LNCAP (cell line): ENCODE measurements around the gene AP3D1.

Experiments used
- TF ChIP-seq, protein P1 (sequence below): fragments of 450-650 bp; IDR thresholded peaks from 2 replicates; pipeline ENCODE4 v1.5.1; 2017; ENCODE audit warnings: mild to moderate bottlenecking

The AP3D1 gene

DNA sequence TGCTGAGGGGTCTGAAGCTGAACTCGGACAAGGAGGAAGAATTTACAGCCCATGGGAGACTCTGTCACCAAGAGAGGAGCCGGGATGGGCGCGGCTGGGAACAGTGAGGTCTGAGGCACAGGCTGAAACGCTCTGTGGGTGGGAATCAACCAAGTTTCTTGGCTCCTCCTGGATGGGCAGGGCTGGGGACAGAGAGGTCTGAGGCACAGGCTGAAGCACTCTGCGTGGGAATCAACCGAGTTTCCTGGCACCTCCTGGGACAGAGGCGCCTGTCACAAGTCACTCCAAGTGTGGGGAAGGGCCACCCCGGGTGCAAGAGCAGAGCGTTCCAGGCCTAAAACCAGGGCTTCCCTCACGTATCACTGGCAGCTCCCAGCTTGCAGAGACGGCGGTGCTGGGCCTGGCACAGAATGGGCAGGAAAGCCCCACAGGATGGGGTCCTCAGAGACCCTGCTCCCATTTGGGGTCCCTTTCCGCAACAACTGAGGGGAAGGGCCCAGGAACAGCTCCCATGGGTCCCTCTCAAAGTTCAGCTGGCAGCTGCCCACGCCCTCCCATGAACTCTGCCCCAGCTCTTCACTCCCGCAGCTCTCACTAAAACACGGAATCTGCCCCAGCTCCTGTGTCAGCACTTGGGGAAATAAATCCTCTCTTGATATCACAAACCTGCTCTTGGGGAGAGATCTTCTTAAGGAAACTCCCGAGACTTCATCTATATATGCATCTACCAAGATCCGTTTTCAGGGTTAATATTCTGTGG lies 18.5 kb downstream of the AP3D1 start:
- TF ChIP-seq, protein P1, sequence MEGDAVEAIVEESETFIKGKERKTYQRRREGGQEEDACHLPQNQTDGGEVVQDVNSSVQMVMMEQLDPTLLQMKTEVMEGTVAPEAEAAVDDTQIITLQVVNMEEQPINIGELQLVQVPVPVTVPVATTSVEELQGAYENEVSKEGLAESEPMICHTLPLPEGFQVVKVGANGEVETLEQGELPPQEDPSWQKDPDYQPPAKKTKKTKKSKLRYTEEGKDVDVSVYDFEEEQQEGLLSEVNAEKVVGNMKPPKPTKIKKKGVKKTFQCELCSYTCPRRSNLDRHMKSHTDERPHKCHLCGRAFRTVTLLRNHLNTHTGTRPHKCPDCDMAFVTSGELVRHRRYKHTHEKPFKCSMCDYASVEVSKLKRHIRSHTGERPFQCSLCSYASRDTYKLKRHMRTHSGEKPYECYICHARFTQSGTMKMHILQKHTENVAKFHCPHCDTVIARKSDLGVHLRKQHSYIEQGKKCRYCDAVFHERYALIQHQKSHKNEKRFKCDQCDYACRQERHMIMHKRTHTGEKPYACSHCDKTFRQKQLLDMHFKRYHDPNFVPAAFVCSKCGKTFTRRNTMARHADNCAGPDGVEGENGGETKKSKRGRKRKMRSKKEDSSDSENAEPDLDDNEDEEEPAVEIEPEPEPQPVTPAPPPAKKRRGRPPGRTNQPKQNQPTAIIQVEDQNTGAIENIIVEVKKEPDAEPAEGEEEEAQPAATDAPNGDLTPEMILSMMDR, result no peak

DNA sequence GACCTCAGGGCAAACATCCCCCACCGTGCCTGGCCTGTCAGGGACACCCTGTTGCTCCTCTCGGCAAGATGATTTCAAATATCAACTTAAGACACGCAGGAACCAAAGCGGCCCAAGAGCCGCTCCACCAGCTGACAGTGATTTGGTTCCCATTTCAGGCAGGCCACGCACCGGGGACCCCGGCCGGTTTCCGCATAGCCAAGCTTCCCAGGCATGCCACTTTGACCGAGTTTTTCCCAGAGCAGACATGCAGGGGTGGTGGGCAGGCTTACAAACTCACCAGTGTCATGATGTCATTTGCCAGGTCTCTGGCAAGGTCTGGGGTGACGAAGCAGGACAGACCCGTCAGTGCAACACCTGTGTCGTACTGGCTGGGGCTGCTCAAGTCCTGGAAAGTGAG lies 19.2 kb downstream of the AP3D1 start:
- TF ChIP-seq, protein P1, result no peak

DNA sequence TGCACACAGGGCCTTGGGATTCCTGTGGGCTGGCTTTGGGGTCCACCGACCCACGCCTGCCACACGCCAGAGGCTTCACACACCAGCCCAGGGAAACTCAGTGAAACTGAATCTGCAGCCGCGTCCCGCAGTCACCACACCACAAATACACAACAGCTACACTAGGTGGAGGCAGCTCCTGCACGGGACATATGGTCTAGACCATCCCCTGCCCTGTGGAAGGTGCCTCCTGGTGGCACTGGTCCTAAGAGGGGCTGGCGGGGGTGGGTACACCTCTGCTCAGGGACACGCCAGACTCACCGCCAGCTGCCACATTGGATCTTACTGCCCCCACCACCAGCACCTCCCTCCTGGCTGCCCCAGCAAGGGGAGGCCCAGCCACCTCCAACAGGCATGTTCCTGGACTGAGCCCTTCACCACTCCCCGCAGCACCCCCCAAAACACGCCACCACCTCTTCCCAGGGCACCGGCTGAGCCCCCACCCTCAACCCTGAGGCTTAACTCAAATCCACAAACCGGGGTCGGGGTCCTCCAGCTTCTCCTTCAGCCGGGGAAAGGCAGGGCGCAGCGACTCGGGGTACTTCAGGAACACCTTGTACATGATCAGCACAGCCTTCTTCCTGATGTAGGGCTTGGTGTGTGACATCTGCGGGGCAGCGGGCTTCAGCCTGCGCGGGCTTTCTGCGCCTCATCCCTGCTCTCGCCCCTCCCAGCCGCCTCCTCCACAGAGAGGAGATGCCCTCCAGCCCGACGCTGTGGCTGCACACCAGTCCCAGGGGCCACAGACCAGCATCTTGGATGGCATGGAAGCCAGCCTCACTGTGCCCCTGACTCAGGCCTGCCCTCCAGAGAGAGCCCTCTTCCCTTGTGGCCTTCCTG lies 21.2 kb downstream of the AP3D1 start:
- TF ChIP-seq, protein P1, result no peak

DNA sequence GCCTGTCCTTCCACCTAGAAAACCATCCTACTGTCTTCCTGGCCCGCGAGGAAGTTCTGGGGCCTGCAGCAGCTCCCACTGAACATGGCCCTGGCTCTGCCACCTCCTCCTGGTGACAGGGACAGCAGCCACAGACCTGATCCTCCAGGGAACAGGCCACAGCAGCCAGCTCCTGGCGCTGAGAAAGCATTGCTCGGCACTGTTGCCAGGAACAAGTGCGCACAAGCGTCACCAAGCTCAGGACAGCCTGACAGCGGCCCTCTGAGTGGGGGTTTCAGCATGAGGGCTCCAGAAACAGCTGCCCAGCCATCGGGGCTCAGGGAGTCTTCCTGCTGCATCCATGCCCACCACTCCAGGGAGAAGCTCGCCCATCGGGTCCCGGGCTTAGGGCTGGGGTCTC lies 21.9 kb downstream of the AP3D1 start:
- TF ChIP-seq, protein P1, result no peak

DNA sequence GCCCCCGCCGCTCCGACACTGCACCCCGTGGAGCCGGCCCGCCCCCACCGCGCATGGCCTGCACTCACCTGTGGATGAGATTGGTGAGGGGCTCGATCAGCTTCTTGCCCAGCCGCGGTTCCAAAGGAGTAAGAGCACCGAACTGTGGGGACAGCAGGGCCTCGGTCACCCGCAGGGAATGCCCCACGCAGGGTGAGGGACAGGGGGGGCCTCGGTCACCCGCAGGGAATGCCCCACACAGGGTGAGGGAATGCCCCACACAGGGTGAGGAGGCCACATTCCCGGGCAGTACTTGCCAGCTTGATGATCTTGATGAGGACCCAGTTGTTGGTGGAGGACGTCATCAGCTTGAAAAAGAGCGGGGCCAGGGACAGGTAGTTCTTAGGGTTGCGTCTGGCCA lies 22.3 kb downstream of the AP3D1 start:
- TF ChIP-seq, protein P1, result no peak

DNA sequence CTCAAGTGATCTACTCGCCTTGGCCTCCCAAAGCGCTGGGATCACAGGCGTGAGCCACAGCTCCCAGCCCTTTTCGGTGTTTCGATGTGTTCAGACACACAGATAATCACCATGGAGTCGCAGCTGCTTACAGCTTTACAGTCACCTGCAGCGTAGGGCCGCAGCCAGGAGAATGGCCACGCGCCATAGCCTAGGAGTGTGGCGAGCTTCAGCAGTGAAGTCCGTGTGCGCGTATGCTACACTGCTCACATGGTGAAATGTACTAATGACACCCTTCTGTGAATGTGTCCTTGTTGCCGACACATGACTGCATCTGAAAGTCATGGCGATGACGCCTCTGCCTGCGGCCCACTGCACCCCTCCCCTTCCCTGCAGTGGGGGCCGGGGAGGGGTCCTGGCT lies 23.6 kb downstream of the AP3D1 start:
- TF ChIP-seq, protein P1, result no peak

DNA sequence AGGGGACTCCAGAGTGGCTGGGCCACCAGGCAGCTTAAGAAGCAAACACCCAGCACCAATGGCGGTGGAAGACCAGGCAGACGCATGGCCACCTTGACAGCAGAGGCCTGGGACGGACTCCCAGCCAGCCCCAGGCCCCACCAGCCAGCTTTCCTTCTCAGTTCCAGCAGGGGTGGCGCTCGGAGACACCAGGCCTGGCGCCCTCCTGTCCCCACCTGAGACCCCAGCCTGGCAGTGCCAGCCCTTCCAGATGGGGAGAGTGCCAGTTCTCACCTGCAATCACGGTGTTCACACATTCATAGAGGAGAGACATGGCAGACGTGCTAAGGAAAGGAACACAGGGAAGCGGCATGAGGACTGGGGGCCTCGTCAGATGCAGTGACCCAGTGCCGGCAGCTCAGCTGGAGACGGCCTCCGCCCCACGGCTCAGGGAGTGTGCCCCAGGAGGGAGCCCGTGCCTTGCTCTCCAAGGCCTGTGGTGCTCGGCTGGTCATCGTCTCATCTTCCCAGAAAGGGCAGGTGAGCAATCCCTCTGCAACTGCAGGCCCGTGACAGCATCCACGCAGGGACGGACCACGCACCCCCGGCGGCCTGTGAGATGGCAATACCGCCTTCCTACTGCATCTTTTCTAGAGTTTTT lies 24.4 kb downstream of the AP3D1 start:
- TF ChIP-seq, protein P1, result no peak
